ENCODE results near the gene NAALADL2. TPM values are rescaled to one million over a fixed set of nuclear protein-coding genes. Genes with fewer than 3 reads are reported as not detected.

Gene NAALADL2
- total and polyA plus RNA-seq, 2 experiments from 2014 or later = 3.4 to 15.3 TPM

GRCh38 chr3:175260145-175260794 is 401.1 kb downstream of the NAALADL2 start:
- no peak for DNase-seq (ENCODE audit: low spot score)
- Histone ChIP-seq H3K9me2 (replicated peaks; ENCODE audit: insufficient read depth) (no peaks in the 10 kb centered on the region), H4K20me1 (ENCODE audit: insufficient read depth, poor library complexity, severe bottlenecking) (no peaks in the 10 kb centered on the region), H3K36me3 (replicated peaks; ENCODE audit: insufficient read depth, low read depth) (no peaks in the 10 kb centered on the region), H3K9me3 (ENCODE audit: low read depth) (no peaks in the 10 kb centered on the region), H3K27ac (no peak overlapping the region), H3K4me3 (no peak overlapping the region), H2AFZ (no peak overlapping the region), H3K27me3 (no peaks in the 10 kb centered on the region), H3K79me2 (no peaks in the 10 kb centered on the region), H3K4me2 (no peak overlapping the region), H3K4me1 (ENCODE audit: insufficient read depth) (no peaks in the 10 kb centered on the region)
- 92% methylated on average over 3 of the region's 3 CpGs for WGBS (ENCODE audit: low lambda C conversion rate, missing lambda C conversion rate)
- no peak for TF ChIP-seq EZH2phosphoT487 (IDR thresholded peaks at IDR 0.05; ENCODE audit: low read depth, severe bottlenecking, unreplicated experiment)
- TF ChIP-seq CTCF (IDR thresholded peaks at IDR 0.05; ENCODE audit: poor library complexity) = no peak
- no peak for TF ChIP-seq EZH2 (IDR thresholded peaks at IDR 0.05; ENCODE audit: borderline replicate concordance)

- Histone ChIP-seq H2AFZ (no peak overlapping the region), H3K36me3 (replicated peaks; ENCODE audit: insufficient read depth, low read depth) (no peaks in the 10 kb centered on the region), H3K79me2 (no peaks in the 10 kb centered on the region), H3K4me2 (no peak overlapping the region), H3K27ac (no peak overlapping the region), H3K27me3 (no peaks in the 10 kb centered on the region), H3K9me2 (replicated peaks; ENCODE audit: insufficient read depth) (no peaks in the 10 kb centered on the region), H3K4me3 (no peak overlapping the region), H3K9me3 (ENCODE audit: low read depth) (no peaks in the 10 kb centered on the region), H4K20me1 (ENCODE audit: insufficient read depth, poor library complexity, severe bottlenecking) (no peaks in the 10 kb centered on the region), H3K4me1 (ENCODE audit: insufficient read depth) (peaks cover 7% of the 10 kb centered on the region)
- no peak for TF ChIP-seq EZH2 (IDR thresholded peaks at IDR 0.05; ENCODE audit: borderline replicate concordance)
- TF ChIP-seq CTCF (IDR thresholded peaks at IDR 0.05; ENCODE audit: poor library complexity) = no peak
- TF ChIP-seq EZH2phosphoT487 (IDR thresholded peaks at IDR 0.05; ENCODE audit: low read depth, severe bottlenecking, unreplicated experiment) = no peak
- DNase-seq (ENCODE audit: low spot score) = no peak
- 83% methylated on average over 1 of the region's 1 CpG for WGBS (ENCODE audit: low lambda C conversion rate, missing lambda C conversion rate)
Observed at GRCh38 chr3:175266478-175266877, 407.3 kb downstream of the NAALADL2 start.

GRCh38 chr3:175267121-175267531 is 408.0 kb downstream of the NAALADL2 start:
- no peak overlapping the region for H3K4me2 ChIP-seq
- TF ChIP-seq EZH2phosphoT487 (IDR thresholded peaks at IDR 0.05; ENCODE audit: low read depth, severe bottlenecking, unreplicated experiment) = no peak
- TF ChIP-seq CTCF (IDR thresholded peaks at IDR 0.05; ENCODE audit: poor library complexity) = no peak
- TF ChIP-seq EZH2 (IDR thresholded peaks at IDR 0.05; ENCODE audit: borderline replicate concordance) = no peak
- no peak overlapping the region for H2AFZ ChIP-seq
- H4K20me1 ChIP-seq (ENCODE audit: insufficient read depth, poor library complexity, severe bottlenecking) = no peaks in the 10 kb centered on the region
- no peaks in the 10 kb centered on the region for H3K36me3 ChIP-seq (replicated peaks; ENCODE audit: insufficient read depth, low read depth)
- no peaks in the 10 kb centered on the region for H3K9me3 ChIP-seq (ENCODE audit: low read depth)
- 65% methylated on average over 1 of the region's 1 CpG for WGBS (ENCODE audit: low lambda C conversion rate, missing lambda C conversion rate)
- no peaks in the 10 kb centered on the region for H3K27me3 ChIP-seq
- no peak for DNase-seq (ENCODE audit: low spot score)
- no peak overlapping the region for H3K4me3 ChIP-seq
- H3K27ac ChIP-seq = no peak overlapping the region
- no peaks in the 10 kb centered on the region for H3K9me2 ChIP-seq (replicated peaks; ENCODE audit: insufficient read depth)
- H3K4me1 ChIP-seq (ENCODE audit: insufficient read depth) = peaks cover 7% of the 10 kb centered on the region
- no peaks in the 10 kb centered on the region for H3K79me2 ChIP-seq

All from hepatocyte (in vitro differentiated cells).